Brain microvascular endothelial cell (primary cell): Measurements from ENCODE around the gene KCNH6.
A peak's percentile ranks its signal among the peaks of the same experiment; 100 is the strongest.

Source experiments
- DNase-seq: peaks from one replicate; pipeline ENCODE4 v3.0.0-alpha.2; 2020
- H3K27ac ChIP-seq: fragments of 250-450 bp; sonication (Bioruptor Pico); 2 replicates; pipeline ENCODE4 v1.5.1; 2020; ENCODE audit warnings: mild to moderate bottlenecking, moderate library complexity
- H3K27me3 ChIP-seq: fragments of 250-450 bp; sonication (Bioruptor Pico); replicated peaks from 2 replicates; pipeline ENCODE4 v1.5.1; 2020; ENCODE audit warnings: mild to moderate bottlenecking
- H3K36me3 ChIP-seq: fragments of 250-450 bp; sonication (Bioruptor Pico); replicated peaks from 2 replicates; pipeline ENCODE4 v1.5.1; 2020; ENCODE audit warnings: mild to moderate bottlenecking
- H3K4me3 ChIP-seq: 2 replicates; pipeline ENCODE4 v1.5.1; 2011; ENCODE audit warnings: low read depth, mild to moderate bottlenecking, control low read depth, low read length, moderate library complexity
- in situ Hi-C: cut with HindIII; loops from 2 replicates; pipeline ENCODE4 v1.10.0; 2017; ENCODE audit warnings: low sequenced_read_pairs, low pct_ligation_motif_present
- TF ChIP-seq, protein P1 (sequence below): IDR thresholded peaks from 2 replicates; pipeline ENCODE4 v1.5.1; 2011; ENCODE audit warnings: low read depth, mild to moderate bottlenecking, moderate library complexity, low read length, control low read depth, inconsistent platforms; ENCODE audit errors: missing control alignments

Gene KCNH6

DNA sequence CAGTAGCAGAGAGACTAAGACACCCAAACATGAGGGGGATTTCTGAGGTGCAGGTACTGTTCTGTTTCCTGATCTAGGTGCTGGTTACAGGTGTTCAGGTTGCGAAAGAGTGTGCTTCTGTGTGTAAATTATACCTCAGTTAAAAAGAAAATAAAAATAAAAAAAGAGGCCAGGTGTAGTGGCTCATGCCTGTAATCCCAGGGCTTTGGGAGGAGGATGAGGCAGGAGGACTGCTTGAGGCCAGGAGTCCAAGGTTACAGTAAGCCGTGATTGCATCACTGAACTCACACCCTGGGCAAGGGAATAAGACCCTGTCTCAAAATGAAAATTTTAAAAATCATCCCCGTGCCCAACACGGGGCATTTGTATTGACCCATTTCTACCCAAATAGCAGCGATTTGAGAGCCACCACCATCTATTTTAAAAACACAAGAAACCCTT, 23.9 kb downstream of the KCNH6 start:
- H3K4me3 ChIP-seq = no peak overlapping the region
- in situ Hi-C loops = no loop called here
- no peak overlapping the region for H3K27ac ChIP-seq
- DNase-seq = no peak
- H3K36me3 ChIP-seq = no peaks in the 10 kb centered on the region
- H3K27me3 ChIP-seq = no peaks in the 10 kb centered on the region
- TF ChIP-seq, protein P1, sequence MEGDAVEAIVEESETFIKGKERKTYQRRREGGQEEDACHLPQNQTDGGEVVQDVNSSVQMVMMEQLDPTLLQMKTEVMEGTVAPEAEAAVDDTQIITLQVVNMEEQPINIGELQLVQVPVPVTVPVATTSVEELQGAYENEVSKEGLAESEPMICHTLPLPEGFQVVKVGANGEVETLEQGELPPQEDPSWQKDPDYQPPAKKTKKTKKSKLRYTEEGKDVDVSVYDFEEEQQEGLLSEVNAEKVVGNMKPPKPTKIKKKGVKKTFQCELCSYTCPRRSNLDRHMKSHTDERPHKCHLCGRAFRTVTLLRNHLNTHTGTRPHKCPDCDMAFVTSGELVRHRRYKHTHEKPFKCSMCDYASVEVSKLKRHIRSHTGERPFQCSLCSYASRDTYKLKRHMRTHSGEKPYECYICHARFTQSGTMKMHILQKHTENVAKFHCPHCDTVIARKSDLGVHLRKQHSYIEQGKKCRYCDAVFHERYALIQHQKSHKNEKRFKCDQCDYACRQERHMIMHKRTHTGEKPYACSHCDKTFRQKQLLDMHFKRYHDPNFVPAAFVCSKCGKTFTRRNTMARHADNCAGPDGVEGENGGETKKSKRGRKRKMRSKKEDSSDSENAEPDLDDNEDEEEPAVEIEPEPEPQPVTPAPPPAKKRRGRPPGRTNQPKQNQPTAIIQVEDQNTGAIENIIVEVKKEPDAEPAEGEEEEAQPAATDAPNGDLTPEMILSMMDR = no peak

DNA sequence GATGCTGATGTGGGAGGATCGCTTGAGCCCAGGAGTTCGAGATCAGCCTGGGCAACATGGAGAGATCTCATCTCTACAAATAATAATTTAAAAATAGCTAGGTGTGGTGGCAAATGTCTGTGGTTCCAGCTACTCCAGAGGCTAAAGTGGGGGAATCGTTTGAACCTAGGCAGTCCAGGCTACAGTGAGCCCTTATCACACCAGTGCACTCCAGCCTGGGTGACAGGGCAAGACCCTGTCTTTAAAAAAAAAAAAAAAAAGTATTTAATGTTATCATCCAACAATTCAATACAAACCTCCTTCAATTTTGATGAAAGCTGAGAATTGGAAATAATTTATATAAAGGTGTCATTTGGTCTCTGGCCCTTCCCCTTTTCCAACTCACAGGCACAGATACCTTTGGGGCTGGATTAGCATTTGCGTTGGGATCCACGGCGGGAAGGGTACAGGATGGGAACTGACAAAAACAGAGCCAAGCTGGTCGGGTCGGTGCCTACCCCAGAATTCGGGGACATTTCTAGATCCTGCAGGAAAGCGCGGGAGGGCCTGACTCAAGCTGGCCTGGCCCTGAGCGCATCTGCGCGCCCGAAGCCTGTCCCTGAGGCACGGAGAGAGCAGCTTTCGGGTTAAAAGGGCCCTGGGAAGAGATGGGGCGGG, 26.3 kb downstream of the KCNH6 start:
- TF ChIP-seq, protein P1 = no peak
- Histone ChIP-seq H3K27me3 (no peaks in the 10 kb centered on the region), H3K4me3 (peak overlapping the region; percentile 67), H3K27ac (peak overlapping the region; percentile 55), H3K36me3 (no peaks in the 10 kb centered on the region)
- no peak for DNase-seq
- in situ Hi-C loops = no loop called here

DNA sequence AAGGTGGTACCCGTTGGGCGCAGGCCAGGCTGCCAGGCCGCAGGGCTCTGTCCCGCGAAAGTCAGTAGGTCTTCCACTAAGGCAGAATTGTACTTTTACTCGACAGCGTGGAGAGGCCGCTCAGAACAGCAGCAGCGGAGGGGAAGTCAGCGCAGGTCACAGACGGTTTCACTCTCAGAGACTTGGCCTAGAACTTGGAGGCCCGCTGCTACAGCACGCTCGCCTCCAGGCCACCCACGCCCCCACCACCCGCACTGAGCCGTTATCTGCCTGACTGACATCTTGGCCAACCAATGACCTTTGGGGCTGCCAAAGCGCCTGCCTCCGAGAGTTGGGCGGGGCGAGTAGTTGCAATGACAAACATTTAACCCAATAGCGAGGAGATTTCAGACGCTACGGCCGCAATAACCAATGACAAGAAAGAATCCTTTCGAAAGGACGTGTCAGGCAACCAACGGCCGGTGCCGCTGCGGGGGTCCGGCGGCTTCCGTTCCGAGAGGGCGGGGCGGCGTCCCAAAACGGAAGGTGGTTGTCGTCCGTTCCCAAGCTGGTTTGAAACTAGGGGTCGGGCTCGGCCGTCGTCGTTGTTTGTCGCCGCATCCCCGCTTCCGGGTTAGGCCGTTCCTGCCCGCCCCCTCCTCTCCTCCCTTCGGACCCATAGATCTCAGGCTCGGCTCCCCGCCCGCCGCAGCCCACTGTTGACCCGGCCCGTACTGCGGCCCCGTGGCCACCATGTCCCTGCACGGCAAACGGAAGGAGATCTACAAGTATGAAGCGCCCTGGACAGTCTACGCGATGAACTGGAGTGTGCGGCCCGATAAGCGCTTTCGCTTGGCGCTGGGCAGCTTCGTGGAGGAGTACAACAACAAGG, 27.0 kb downstream of the KCNH6 start, which contains the start of gene DCAF7:
DCAF7 (plus strand) TSS at position 532 of the 871 bp plus-strand sequence; CDS start at position 733, 201 bp downstream.
- peak; percentile 100 for DNase-seq
- peak within 1 kb of the TSS; percentile 95 for H3K4me3 ChIP-seq
- H3K36me3 ChIP-seq = no peaks in the 10 kb centered on the region
- TF ChIP-seq, protein P1 = no peak
- H3K27ac ChIP-seq = peak within 1 kb of the TSS; percentile 81
- in situ Hi-C loops = no loop called here
- H3K27me3 ChIP-seq = no peaks in the 10 kb centered on the region

DNA sequence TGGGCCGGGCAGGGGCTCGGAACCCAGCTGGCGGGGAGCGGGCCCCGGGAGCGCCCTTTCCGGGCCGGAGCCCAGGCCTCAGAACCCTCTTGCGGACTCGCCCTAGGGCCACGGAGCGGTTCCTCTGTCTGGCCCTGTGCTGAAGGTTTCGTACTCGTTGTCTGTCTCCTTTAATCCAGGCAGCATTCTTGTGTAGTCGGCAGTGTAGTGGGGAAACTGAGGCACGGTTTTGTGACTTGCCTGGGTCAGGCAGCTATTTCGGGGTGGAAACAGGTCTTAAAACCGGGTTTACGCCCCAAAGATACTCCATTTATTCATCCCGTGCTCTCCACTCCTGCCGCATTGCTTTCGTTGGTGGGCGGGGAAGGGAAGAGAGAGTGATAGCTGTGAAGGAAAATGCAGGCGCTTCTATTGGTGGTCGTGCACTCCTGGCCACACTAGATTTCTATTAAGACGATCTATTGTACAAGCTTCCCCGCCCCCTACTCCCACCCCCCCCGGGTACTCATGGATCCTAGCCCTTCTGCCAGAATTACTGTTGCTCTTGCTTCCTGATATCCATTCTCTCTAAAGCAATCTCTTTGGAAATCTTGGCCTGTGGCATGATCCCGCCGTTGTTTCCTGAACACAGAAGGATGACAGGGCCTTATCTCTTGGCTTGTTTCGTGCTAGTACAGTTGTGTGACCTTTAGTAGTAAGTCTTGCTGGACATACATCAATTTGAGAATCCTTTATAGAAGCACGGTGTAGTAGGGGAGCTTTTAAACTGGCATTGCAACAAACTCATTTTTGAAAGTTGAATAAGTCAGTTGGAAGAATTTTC, 27.9 kb downstream of the KCNH6 start:
- DNase-seq = peak; percentile 42
- H3K4me3 ChIP-seq = peak overlapping the region; percentile 95
- no peaks in the 10 kb centered on the region for H3K27me3 ChIP-seq
- TF ChIP-seq, protein P1 = no peak
- in situ Hi-C loops = no loop called here
- H3K36me3 ChIP-seq = no peaks in the 10 kb centered on the region
- H3K27ac ChIP-seq = peak overlapping the region; percentile 81

DNA sequence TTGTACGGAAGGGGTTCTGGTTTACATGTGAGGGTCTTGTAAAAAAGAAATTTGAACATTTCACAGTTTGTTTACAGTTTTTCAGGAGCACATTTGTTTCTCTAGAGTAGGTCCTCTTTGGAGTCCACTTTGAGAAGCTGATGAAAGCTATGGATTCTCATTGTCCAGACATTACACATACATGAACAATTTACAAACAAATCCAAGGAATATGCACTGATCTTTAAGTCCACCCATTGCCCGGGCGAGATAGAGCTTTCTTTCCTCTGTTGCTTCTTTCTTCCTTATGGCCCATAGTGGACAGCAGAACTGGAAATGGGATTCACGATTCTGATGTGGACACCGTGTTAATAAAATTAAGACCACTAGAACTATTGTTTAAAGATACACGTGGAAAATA, 29.1 kb downstream of the KCNH6 start:
- H3K27ac ChIP-seq = peak overlapping the region; percentile 45
- no peaks in the 10 kb centered on the region for H3K36me3 ChIP-seq
- in situ Hi-C loops = no loop called here
- TF ChIP-seq, protein P1 = no peak
- DNase-seq = no peak
- peak overlapping the region; percentile 39 for H3K4me3 ChIP-seq
- no peaks in the 10 kb centered on the region for H3K27me3 ChIP-seq
